Measurements from ENCODE around the gene MCRIP1.

The MCRIP1 gene

GRCh38 chr17:81810892-81811704 lies 22.0 kb downstream of the MCRIP1 start:
- Histone ChIP-seq H3K27ac (no peak overlapping the region), H3K4me3 (no peak overlapping the region)
- no peak for TF ChIP-seq CTCF (IDR thresholded peaks at IDR 0.05)
- no peak for DNase-seq (ENCODE audit: low spot score)

GRCh38 chr17:81810476-81810875 lies 22.6 kb downstream of the MCRIP1 start:
- DNase-seq (ENCODE audit: low spot score): no peak
- TF ChIP-seq CTCF (IDR thresholded peaks at IDR 0.05): no peak
- no peak overlapping the region for H3K27ac ChIP-seq
- H3K4me3 ChIP-seq: no peak overlapping the region

GRCh38 chr17:81809556-81809998 lies 23.5 kb downstream of the MCRIP1 start:
- no peak overlapping the region for H3K27ac ChIP-seq
- TF ChIP-seq CTCF (IDR thresholded peaks at IDR 0.05): no peak
- no peak for DNase-seq (ENCODE audit: low spot score)
- H3K4me3 ChIP-seq: no peak overlapping the region

GRCh38 chr17:81808778-81809555 lies 24.1 kb downstream of the MCRIP1 start:
- no peak overlapping the region for H3K4me3 ChIP-seq
- no peak for DNase-seq (ENCODE audit: low spot score)
- H3K27ac ChIP-seq: no peak overlapping the region
- no peak for TF ChIP-seq CTCF (IDR thresholded peaks at IDR 0.05)

- no peak for DNase-seq (ENCODE audit: low spot score)
- no peak for TF ChIP-seq CTCF (IDR thresholded peaks at IDR 0.05)
- H3K4me3 ChIP-seq: no peak overlapping the region
- H3K27ac ChIP-seq: no peak overlapping the region
Observed at GRCh38 chr17:81807839-81808238, 25.3 kb downstream of the MCRIP1 start.

- no peak overlapping the region for H3K27ac ChIP-seq
- DNase-seq (ENCODE audit: low spot score): no peak
- TF ChIP-seq CTCF (IDR thresholded peaks at IDR 0.05): no peak
Observed at GRCh38 chr17:81807210-81807719, 25.8 kb downstream of the MCRIP1 start.

More at GRCh38 chr17:81807210-81807719, 25.8 kb downstream of the MCRIP1 start:
- H3K4me3 ChIP-seq: no peak overlapping the region
